Astrocyte (in vitro differentiated cells and primary cell): ENCODE data around the gene AMPH.

Experiments used
- EZH2 ChIP-seq: IDR thresholded peaks from 2 replicates; pipeline ENCODE4 v1.6.1; 2012; ENCODE audit warnings: mild to moderate bottlenecking, low read length, inconsistent platforms; ENCODE audit not compliant: insufficient read depth
- TF ChIP-seq, protein P1 (sequence below): IDR thresholded peaks from 2 replicates; pipeline ENCODE4 v1.5.1; 2011; ENCODE audit warnings: low read depth, mild to moderate bottlenecking, inconsistent platforms, low read length, moderate library complexity; ENCODE audit not compliant: insufficient read depth

DNA sequence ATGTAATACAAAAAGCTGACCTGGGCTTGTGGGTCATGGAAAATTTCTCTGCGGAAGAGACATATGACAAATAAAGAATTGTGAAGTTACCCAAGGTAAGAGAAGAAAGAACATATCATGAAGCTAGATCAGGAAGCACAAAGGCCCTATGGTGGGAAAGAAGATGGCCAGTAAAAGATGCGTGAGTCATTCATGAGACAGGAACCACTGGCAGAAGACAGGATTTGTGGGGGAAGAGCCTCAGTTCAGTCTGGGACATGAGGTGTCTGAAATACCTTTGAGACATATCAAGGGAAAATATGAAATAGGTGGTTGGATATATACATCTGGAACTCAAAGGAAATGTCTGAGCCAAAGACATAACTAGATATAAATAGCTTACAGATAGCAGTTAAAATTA is 27.7 kb upstream of the AMPH start:
- TF ChIP-seq, protein P1, sequence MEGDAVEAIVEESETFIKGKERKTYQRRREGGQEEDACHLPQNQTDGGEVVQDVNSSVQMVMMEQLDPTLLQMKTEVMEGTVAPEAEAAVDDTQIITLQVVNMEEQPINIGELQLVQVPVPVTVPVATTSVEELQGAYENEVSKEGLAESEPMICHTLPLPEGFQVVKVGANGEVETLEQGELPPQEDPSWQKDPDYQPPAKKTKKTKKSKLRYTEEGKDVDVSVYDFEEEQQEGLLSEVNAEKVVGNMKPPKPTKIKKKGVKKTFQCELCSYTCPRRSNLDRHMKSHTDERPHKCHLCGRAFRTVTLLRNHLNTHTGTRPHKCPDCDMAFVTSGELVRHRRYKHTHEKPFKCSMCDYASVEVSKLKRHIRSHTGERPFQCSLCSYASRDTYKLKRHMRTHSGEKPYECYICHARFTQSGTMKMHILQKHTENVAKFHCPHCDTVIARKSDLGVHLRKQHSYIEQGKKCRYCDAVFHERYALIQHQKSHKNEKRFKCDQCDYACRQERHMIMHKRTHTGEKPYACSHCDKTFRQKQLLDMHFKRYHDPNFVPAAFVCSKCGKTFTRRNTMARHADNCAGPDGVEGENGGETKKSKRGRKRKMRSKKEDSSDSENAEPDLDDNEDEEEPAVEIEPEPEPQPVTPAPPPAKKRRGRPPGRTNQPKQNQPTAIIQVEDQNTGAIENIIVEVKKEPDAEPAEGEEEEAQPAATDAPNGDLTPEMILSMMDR, result no peak
- TF ChIP-seq EZH2, result no peak
